Muscle of leg (tissue), 11 donors: ENCODE data around the gene MOB3B. TPM values are rescaled to one million over a fixed set of nuclear protein-coding genes. Genes with fewer than 3 reads are reported as not detected.
A peak's percentile ranks its signal among the peaks of the same experiment; 100 is the strongest.

ENCODE experiments used
- DNase-seq: peaks from one replicate; pipeline ENCODE4 v3.0.0; 2013
- H3K27ac ChIP-seq: one replicate; pipeline ENCODE4 v1.5.1; 2013; ENCODE audit warnings: mild to moderate bottlenecking, low read length, control low read depth
- H3K27me3 ChIP-seq: one replicate; pipeline ENCODE4 v1.6.1; 2013; ENCODE audit warnings: low read length; ENCODE audit not compliant: control insufficient read depth, insufficient read depth
- H3K36me3 ChIP-seq: one replicate; pipeline ENCODE4 v1.6.1; 2013; ENCODE audit warnings: low read length; ENCODE audit not compliant: control insufficient read depth, insufficient read depth
- H3K4me1 ChIP-seq: one replicate; pipeline ENCODE4 v1.6.1; 2013; ENCODE audit warnings: low read length; ENCODE audit not compliant: control insufficient read depth, insufficient read depth
- H3K4me3 ChIP-seq: one replicate; pipeline ENCODE4 v1.5.1; 2013; ENCODE audit warnings: low read length, control low read depth
- H3K9me3 ChIP-seq: replicated peaks from 2 replicates; pipeline ENCODE4 v1.6.1; 2013; ENCODE audit warnings: low read depth, low read length; ENCODE audit not compliant: control insufficient read depth
- WGBS: methylation state at CpG from one replicate; pipeline ENCODE4 v1.1.5; 2013; ENCODE audit warnings: missing lambda C conversion rate; ENCODE audit not compliant: insufficient coverage; 5-methylcytosine and 5-hydroxymethylcytosine counted together
- polyA plus RNA-seq, 8 donors: library from polyadenylated mRNA; unstranded; fragments of 120-200 nt; gene quantifications; one replicate each; pipeline versions ENCODE4 v1.2.1 to v1.2.3, GENCODE V29; 2013; ENCODE audit warnings: inconsistent platforms in 1 of 8, low replicate concordance in 1 of 8; ENCODE audit not compliant: insufficient read length in 8 of 8, insufficient read depth in 1 of 8
- total RNA-seq: library from RNA; stranded (reverse); fragments of 120-200 nt; gene quantifications from one replicate; pipeline ENCODE4 v1.2.4, GENCODE V29; 2013

MOB3B gene
- total and polyA plus RNA-seq, 9 donors: 1.4 to 4.3 (median 2.6) TPM

DNA sequence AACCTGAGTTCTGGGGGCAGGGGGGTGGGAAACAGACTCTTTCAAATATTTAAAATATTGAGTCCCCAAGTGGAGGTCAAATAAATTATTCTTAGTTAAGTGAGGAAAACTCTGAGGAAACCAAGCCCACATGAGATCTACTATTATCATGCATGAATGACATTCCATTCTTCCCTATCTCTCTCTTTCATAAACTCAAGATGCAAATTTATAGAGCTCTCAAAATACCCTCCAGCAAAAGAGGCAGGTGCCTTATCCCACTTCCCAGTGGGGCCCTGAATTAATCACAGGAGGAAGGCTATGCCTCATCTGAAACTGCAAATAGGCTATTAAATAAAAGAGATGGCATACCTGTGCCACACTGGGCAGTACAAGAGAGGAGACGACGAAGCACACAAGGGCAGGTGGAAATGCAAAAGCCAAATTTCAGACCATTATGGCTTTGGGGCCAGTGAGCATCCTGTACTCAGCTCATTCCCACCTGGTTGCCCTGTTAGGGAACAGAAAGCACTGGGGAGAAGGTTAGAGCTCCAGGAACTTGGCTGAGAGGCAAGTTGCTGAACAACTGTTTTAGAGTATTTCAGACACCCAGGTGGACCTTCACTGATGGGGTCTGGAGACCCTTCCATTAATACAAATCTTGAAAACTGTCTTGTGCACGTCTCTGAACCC, 130.5 kb downstream of the MOB3B start:
- Histone ChIP-seq H3K36me3 (no peaks in the 10 kb centered on the region), H3K4me3 (no peak overlapping the region), H3K9me3 (no peaks in the 10 kb centered on the region), H3K27ac (no peak overlapping the region), H3K4me1 (peaks cover 2% of the 10 kb centered on the region), H3K27me3 (peaks cover 2% of the 10 kb centered on the region)
- WGBS: 85% methylated on average over 3 of the region's 3 CpGs
- DNase-seq: no peak

DNA sequence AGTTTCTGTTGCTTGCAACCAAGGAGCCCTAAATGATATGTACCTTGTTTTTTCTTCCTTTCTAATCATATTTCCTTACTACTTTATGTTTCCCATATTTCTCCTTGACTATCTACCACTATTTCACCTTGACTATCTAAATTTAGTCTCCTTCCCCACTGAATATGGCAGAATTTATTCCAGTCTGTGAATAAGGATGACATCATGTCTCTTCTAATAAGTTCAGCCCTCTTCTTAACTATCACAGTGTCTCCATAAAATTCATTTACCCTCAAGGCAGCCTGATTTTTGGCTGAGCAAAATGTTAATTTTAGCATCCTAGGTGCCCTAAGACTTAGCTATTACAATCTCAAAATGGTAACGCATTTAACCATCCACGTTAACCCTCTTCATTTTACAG, 133.1 kb downstream of the MOB3B start:
- Histone ChIP-seq H3K36me3 (no peaks in the 10 kb centered on the region), H3K9me3 (no peaks in the 10 kb centered on the region), H3K27me3 (peaks cover 2% of the 10 kb centered on the region), H3K4me3 (no peak overlapping the region), H3K27ac (no peak overlapping the region), H3K4me1 (no peaks in the 10 kb centered on the region)
- no CpG with 5 or more reads among the region's 2 CpGs for WGBS
- no peak for DNase-seq

DNA sequence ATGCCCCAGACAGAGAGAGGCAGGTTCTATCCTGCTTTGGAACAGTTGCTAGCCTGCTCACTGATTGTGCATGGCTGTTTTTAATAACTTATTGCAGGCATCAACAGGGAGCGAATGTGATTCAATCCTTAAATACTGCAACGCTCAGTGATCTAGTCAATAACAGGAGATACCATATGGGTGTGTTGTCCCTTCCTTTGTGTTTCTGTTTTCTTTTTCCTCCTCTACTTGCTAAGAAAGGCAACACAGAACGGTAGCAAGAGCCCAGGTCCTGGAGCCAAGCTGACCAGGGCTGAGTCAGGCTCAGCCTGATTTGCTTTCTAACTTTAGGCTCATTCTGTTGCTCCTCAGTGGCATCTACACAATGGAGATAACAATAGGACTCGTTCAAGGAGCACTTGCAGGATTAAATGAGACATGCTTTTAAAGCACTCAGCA, 134.1 kb downstream of the MOB3B start:
- DNase-seq: no peak
- Histone ChIP-seq H3K36me3 (no peaks in the 10 kb centered on the region), H3K27me3 (peaks cover 2% of the 10 kb centered on the region), H3K4me3 (no peak overlapping the region), H3K9me3 (no peaks in the 10 kb centered on the region), H3K27ac (no peak overlapping the region), H3K4me1 (no peaks in the 10 kb centered on the region)
- 35% methylated on average over 2 of the region's 4 CpGs for WGBS

DNA sequence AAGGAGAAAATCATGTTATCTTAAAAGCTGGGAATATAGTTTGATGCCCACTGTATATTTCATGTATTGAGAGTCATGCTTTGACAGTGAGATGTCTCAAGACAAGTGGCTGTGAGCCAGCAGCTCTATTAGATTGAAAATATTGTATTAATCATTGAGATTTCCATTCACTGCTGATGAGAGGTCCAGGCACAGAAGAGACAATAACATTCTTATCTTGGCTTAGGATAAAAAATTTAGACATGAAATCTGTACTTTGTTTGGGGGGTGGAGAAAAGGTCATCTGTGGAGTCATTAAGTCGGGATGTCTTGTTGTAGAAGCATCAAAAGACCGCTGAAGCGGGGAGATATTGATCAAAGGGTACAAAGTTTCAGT, 134.8 kb downstream of the MOB3B start:
- DNase-seq: no peak
- H3K27ac ChIP-seq: no peak overlapping the region
- no peak overlapping the region for H3K4me3 ChIP-seq
- WGBS: 40% methylated on average over 1 of the region's 3 CpGs
- H3K36me3 ChIP-seq: no peaks in the 10 kb centered on the region
- H3K9me3 ChIP-seq: no peaks in the 10 kb centered on the region
- H3K27me3 ChIP-seq: peaks cover 2% of the 10 kb centered on the region
- H3K4me1 ChIP-seq: no peaks in the 10 kb centered on the region

DNA sequence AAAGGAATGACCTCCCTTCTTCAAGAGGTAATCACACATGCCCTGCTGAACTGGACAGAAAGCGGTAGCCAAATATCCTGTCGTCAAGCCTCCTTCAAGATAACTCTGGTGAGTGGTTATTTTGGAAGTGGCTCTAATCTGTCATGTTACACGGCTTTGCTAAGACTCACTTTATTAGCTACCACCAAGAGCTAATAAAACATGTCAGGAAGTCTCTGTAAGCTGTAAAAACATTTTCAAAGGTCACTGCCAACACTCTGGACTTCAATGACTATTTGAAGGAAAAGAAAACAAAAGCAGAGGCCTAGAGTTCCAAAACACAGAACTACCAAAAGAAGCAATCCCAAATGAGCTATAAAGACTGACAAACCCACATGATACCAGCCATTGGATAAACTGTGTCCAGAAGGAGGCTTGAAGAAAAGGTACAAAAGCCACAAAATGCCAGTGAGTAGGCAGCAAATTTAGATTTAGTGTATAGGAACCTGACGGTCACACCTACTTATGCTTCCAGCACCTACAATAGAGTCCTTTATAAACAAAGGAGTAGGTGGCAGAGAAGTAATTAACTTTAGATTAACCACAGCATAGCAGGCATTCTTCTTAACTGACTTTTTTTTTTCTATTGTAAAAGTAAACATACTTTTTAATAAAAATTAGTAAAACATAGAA, 135.3 kb downstream of the MOB3B start:
- H3K4me1 ChIP-seq: no peaks in the 10 kb centered on the region
- no peaks in the 10 kb centered on the region for H3K9me3 ChIP-seq
- peaks cover 1% of the 10 kb centered on the region for H3K27me3 ChIP-seq
- no peak overlapping the region for H3K4me3 ChIP-seq
- H3K27ac ChIP-seq: no peak overlapping the region
- peak; percentile 31 for DNase-seq
- WGBS: no CpG with 5 or more reads among the region's 4 CpGs
- no peaks in the 10 kb centered on the region for H3K36me3 ChIP-seq

DNA sequence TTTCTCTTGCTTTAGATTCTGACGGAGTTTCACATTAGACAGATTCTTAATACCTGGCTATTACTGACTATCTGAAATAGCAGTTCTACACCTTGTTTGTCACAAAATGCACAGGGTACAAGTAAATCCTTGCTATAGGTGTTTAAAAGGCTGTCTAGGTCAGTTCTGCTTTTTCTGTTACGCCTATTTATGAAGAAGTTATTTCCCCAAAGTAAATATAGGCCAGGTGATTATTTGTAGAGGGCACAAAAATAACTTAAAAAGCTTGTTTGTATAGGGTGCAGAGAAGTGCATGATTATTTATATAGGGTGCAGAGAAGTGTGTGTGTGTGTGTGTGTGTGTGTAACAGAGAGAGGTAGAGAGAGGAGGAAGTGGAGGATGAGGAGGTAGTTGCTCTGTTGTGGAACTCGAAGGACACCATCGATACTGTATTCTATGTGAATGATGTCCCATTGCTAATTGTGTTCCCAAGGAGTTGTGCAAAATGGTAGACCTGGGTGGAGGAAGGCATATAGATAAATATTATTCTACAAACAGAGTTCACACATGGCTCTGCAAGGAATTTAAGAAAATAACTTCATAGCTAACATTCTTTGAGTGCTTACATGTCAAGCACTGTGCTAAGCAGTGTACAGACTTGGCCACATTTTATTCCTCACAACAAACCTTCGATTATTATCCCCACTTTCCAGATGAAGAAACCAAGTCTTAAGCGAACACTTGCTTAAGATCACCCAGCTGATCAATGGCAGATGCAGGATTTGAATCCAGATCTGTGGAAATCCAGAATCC, 136.4 kb downstream of the MOB3B start:
- no peak overlapping the region for H3K4me3 ChIP-seq
- 89% methylated on average over 1 of the region's 6 CpGs for WGBS
- no peaks in the 10 kb centered on the region for H3K27me3 ChIP-seq
- H3K27ac ChIP-seq: no peak overlapping the region
- H3K9me3 ChIP-seq: no peaks in the 10 kb centered on the region
- DNase-seq: no peak
- H3K4me1 ChIP-seq: no peaks in the 10 kb centered on the region
- no peaks in the 10 kb centered on the region for H3K36me3 ChIP-seq

DNA sequence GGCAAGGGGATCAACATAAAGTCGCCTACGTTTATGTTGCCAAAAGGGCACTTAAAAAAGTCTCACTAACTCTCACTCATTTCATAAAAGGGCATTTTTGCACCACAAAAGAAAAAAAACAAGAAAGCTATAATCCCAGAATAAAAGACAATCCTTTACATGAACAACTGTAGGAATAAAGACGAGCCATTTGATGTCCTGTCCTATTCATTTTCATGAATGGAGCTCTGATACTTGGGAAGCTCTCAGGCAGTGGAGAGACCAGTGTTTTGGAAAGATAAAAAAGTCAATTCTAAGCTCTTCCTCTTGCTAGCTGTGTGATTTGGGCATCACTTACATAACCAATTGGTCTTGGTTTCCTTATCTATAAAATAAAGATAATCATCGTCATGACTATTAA, 137.2 kb downstream of the MOB3B start:
- H3K27me3 ChIP-seq: no peaks in the 10 kb centered on the region
- no peaks in the 10 kb centered on the region for H3K9me3 ChIP-seq
- no peaks in the 10 kb centered on the region for H3K4me1 ChIP-seq
- no CpG with 5 or more reads among the region's 4 CpGs for WGBS
- no peak overlapping the region for H3K27ac ChIP-seq
- H3K36me3 ChIP-seq: no peaks in the 10 kb centered on the region
- no peak overlapping the region for H3K4me3 ChIP-seq
- DNase-seq: no peak

DNA sequence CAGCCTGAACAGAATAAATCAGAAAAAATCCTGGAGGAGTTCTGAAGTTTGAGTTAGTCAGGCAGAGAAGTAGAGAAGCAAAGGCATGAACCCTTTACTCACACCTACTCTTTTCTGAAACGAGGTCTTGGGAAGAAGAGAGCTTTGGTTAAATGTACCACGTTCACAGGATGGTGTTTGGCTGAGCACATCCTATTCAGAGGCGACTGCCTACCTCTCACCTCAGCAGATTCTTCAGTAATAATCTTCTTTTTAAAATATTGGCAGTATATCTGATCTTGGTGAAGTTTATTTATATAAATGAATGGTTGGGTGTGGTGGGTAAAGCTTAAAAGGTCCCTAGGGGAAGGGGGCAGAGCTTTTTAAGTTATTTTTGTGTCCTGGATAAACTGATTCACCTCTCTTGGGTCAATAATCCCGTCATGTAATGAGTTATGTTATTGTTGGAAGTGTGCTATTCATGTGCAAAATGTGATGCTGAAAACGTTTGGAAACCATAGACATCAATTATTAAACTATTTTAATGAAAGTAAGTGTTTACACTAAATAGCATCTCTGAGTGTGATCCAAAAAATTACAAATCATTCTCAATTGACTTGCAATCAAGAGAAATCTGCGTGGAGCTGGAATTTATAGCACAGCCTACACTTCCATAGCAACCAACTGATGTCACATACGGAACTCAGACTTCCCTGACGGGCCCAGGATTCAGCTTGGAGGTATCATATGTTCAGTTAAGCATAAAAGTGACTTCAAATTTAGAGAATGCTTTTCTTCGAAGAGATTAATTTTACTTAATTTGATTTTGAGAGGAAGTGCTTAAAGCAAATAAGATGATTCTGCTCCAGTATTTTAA, 138.3 kb downstream of the MOB3B start:
- WGBS: no CpG with 5 or more reads among the region's 9 CpGs
- H3K27ac ChIP-seq: no peak overlapping the region

DNA sequence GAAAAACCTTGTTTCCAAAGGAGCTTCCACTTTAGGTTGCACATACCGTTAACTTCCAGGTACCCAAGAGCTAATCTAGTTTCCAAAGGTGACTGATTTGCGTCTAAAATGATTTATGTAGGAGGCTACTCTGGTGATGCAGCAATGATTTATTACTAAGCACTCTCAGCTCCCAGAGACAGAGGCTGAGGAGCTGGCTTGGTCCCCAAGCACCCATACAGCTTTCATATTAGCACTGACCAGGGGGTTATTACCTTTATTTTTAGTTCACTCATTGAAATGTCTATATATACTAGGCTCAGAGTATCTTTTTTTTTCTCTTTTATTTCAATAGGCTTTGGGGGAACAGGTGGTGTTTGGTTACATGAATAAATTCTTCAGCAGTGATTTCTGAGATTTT, 141.5 kb downstream of the MOB3B start:
- no peaks in the 10 kb centered on the region for H3K27me3 ChIP-seq
- no CpG with 5 or more reads among the region's 2 CpGs for WGBS

More for the DNA sequence above, 138.3 kb downstream of the MOB3B start:
- Histone ChIP-seq H3K4me1 (peaks cover 3% of the 10 kb centered on the region), H3K9me3 (no peaks in the 10 kb centered on the region), H3K27me3 (no peaks in the 10 kb centered on the region), H3K4me3 (no peak overlapping the region), H3K36me3 (no peaks in the 10 kb centered on the region)
- no peak for DNase-seq

More for the DNA sequence above, 141.5 kb downstream of the MOB3B start:
- H3K27ac ChIP-seq: no peak overlapping the region
- no peak overlapping the region for H3K4me3 ChIP-seq
- peaks cover 8% of the 10 kb centered on the region for H3K4me1 ChIP-seq
- no peak for DNase-seq
- no peaks in the 10 kb centered on the region for H3K9me3 ChIP-seq
- H3K36me3 ChIP-seq: no peaks in the 10 kb centered on the region
